Astrocyte of the spinal cord (primary cell): ENCODE data around the gene ENTREP3.

Source experiments
- DNase-seq: peaks from one replicate; pipeline ENCODE4 v3.0.0; 2011; ENCODE audit warnings: low read depth, low spot score
- H3K4me3 ChIP-seq: 2 replicates; pipeline ENCODE4 v1.5.1; 2011; ENCODE audit warnings: low read depth, mild to moderate bottlenecking, low read length, moderate library complexity
- in situ Hi-C: cut with HindIII; loops from 2 replicates; pipeline ENCODE4 v1.10.0; 2017; ENCODE audit warnings: low sequenced_read_pairs
- TF ChIP-seq, protein P1 (sequence below): IDR thresholded peaks from 2 replicates; pipeline ENCODE4 v1.5.1; 2012; ENCODE audit warnings: low read depth, mild to moderate bottlenecking, low read length, inconsistent platforms

Gene ENTREP3

DNA sequence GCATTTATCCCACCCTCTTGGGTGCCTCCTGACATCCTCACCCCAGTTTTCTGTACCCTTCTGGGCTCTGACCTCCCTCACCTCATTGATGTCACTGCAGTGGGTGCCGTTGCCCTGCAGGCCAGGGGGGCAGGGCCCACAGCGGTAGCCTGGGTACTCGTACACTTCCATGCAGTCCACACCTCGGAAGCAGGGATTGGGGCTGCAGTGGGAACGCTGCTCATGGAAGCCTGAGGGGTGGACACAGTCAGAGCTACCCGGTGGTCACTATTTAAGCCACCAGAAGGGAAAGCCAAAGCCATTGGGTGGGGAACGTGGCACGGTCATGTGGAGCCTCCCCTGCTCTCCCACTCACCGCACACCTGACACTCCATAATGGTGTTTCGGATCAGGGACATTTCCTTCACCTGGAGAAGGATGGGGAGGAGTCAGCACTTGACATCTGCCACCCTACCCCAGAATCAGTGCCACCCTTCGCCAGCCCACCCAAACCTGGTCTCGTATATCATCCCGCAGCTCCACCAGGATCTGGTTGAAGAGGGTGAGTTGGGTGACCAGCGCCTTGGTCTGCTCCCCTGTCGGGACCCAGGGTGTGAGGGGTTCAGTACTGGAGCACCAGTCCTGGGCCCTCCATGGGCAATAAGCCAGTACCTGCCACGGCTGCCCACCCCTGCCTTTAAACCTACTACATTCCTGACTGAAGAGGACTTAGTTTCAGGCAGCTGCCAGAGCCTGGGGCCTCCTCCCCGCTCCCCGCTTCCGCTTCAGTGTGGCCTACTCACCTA lies 52.4 kb downstream of the ENTREP3 start:
- no peak overlapping the region for H3K4me3 ChIP-seq
- no peak for DNase-seq
- in situ Hi-C loops = no loop called here
- TF ChIP-seq, protein P1, sequence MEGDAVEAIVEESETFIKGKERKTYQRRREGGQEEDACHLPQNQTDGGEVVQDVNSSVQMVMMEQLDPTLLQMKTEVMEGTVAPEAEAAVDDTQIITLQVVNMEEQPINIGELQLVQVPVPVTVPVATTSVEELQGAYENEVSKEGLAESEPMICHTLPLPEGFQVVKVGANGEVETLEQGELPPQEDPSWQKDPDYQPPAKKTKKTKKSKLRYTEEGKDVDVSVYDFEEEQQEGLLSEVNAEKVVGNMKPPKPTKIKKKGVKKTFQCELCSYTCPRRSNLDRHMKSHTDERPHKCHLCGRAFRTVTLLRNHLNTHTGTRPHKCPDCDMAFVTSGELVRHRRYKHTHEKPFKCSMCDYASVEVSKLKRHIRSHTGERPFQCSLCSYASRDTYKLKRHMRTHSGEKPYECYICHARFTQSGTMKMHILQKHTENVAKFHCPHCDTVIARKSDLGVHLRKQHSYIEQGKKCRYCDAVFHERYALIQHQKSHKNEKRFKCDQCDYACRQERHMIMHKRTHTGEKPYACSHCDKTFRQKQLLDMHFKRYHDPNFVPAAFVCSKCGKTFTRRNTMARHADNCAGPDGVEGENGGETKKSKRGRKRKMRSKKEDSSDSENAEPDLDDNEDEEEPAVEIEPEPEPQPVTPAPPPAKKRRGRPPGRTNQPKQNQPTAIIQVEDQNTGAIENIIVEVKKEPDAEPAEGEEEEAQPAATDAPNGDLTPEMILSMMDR = no peak

DNA sequence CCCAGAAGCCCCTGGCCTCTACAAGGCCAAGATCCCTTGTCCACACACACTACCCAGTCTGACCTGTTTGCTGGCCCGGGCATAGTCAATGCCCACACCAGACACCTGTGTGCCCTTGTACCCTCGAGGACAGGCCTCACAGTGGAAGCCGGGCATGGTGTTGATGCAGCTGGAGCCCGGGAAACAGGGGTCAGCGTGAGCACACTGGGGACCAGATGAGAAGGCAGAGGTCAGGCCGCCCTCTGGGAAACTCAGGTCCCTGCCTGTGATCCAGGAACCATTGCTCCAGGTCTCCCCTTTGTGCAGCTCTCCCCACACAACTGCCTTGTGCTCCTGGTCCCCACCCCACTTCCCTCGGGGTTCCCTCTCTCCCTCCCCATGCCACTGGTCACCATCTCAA lies 53.1 kb downstream of the ENTREP3 start:
- in situ Hi-C loops = no loop called here
- TF ChIP-seq, protein P1 = no peak

DNA sequence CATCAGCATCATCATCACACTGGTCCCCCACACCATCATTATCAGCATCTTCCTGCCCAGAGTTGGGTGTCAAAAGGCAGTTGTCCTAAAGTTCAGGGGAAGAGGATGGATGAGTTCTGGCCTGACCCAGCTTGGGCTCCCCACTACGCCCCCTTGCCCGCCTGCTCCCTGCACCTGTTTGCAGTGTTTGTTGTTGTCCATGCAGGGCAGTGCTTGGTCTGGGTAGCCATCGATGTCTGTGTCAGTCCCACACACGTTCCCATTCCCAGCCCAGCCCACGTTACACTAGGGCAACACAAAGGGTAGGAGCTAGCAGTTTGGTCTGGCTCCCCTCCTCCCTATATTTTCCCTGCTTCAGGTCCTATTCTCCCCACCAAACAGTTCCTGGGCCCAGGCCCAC lies 54.4 kb downstream of the ENTREP3 start:
- TF ChIP-seq, protein P1 = no peak
- in situ Hi-C loops = no loop called here
- no peak for DNase-seq
- H3K4me3 ChIP-seq = no peak overlapping the region

More for the DNA sequence above, 53.1 kb downstream of the ENTREP3 start:
- H3K4me3 ChIP-seq = no peak overlapping the region
- DNase-seq = no peak

DNA sequence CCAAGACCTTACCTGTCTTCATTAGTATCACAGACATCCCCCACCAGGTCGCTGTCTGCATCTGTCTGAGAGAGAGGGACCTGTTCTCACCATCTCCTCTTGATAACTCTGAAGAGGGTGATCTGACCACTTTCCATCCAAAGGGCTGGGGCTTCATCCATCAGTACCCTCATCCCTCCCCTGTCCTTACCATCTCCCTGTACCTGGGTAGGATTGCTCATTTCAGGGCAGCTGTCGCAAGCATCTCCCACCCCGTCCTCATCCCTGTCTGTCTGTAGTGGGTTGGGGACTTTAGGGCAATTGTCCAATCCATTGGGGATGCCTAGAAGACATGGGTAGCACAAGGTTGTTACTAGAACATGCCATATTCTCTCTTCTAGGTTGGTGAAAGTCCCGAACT lies 55.5 kb downstream of the ENTREP3 start:
- in situ Hi-C loops = no loop called here
- H3K4me3 ChIP-seq = no peak overlapping the region
- TF ChIP-seq, protein P1 = no peak
- no peak for DNase-seq

DNA sequence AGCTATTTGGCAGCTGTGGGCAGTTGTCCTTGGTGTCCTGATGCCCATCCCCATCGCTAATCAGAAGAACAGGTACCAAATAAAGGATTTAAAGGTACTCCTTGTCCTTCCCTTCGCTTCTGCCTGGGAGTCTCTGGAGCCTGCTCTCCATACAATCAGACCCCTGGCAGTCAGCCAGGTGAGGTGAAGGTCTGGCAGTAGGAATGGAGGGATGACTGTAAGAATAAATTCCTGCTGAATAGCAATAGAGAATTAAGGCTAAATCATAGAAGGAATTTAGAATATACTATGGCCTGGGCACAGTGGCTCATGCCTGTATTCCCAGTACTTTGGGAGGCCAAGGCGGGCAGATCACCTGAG lies 56.8 kb downstream of the ENTREP3 start:
- in situ Hi-C loops = no loop called here
- TF ChIP-seq, protein P1 = no peak
- no peak for DNase-seq
- no peak overlapping the region for H3K4me3 ChIP-seq

DNA sequence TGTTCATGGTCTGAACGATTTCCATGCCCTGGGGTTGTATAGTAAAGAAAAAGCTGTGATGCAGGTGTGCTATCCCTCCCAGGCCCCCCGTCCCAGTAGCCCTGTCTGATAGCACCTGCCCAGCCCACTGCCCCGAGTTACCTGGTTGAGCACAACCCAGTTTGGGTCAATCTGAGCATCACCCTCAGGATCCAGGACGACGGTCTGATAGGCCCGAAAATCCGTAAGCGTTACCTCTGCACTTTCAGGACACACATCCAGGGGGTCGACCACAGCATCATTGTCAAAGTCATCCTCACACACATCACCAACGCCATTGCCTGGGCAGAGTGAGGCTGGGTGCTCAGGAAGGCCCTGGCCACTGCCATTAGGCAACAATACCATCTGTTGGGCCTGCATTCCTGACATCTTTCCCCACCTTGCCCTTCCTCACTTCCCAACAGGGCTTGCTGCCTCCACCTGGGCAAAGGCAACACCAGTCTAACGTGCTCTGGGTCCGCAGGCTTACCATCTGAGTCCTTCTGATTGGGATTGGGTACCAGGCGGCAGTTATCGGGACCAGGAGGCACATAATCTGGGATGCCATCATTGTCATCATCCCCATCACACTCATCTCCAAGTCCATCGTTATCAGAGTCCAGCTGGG lies 57.3 kb downstream of the ENTREP3 start:
- no peak for DNase-seq
- no peak overlapping the region for H3K4me3 ChIP-seq
- in situ Hi-C loops = no loop called here
- TF ChIP-seq, protein P1 = no peak
